IMR-90 (cell line): Measurements from ENCODE around the gene IFNA14. TPM values are rescaled to one million over a fixed set of nuclear protein-coding genes. Genes with fewer than 3 reads are reported as not detected.

Source experiments
- ATAC-seq: fragments of 200-7000 bp; cut with Tn5 transposase; 2 replicates; pipeline ENCODE4 v1.9.1; 2020; ENCODE audit warnings: low read depth, mild to moderate bottlenecking, moderate library complexity
- BruUV-seq: library from RNA; stranded (reverse); fragments of 400-500 nt; replicated peaks from 2 replicates; lab custom pipeline; 2021; lab: Mats Ljungman, UMichigan
- CTCF ChIA-PET: fragments of 300-600 bp; formaldehyde crosslinking; extraction: SDS; loops from one replicate; lab custom pipeline; 2021; ENCODE audit warnings: antibody characterized with exemption; lab: Yijun Ruan, JAX
- POLR2A ChIA-PET: fragments of 300-600 bp; sonication (Branson Sonifier 250); formaldehyde crosslinking; loops from one replicate; lab custom pipeline; 2022; ENCODE audit warnings: antibody characterized with exemption; ENCODE audit not compliant: unreplicated experiment; lab: Charles Lee
- DNase-seq: peaks from one replicate; pipeline ENCODE4 v3.0.0; 2013
- H2AFZ ChIP-seq: replicated peaks from 2 replicates; pipeline ENCODE3; 2013; ENCODE audit warnings: low read length, mild to moderate bottlenecking; ENCODE audit not compliant: poor library complexity
- H2AK5ac ChIP-seq: 2 replicates; pipeline ENCODE4 v1.6.1; 2013; ENCODE audit warnings: low read depth, low read length, inconsistent platforms
- H2AK9ac ChIP-seq: replicated peaks from 2 replicates; pipeline ENCODE3; 2013; ENCODE audit warnings: mild to moderate bottlenecking, low read depth, low read length, moderate library complexity; ENCODE audit not compliant: poor library complexity
- H2BK120ac ChIP-seq: 2 replicates; pipeline ENCODE4 v1.6.1; 2013; ENCODE audit warnings: low read depth, low read length, inconsistent platforms
- H2BK15ac ChIP-seq: 3 replicates; pipeline ENCODE4 v1.6.1; 2013; ENCODE audit warnings: low read depth, low read length, inconsistent platforms
- H2BK20ac ChIP-seq: 2 replicates; pipeline ENCODE4 v1.6.1; 2013; ENCODE audit warnings: low read depth, mild to moderate bottlenecking, inconsistent platforms, low read length, moderate library complexity
- H2BK5ac ChIP-seq: 2 replicates; pipeline ENCODE4 v1.6.1; 2013; ENCODE audit warnings: mild to moderate bottlenecking, low read depth, low read length, inconsistent platforms; ENCODE audit not compliant: poor library complexity, severe bottlenecking
- H3K14ac ChIP-seq: replicated peaks from 2 replicates; pipeline ENCODE4 v1.6.1; 2013; ENCODE audit warnings: low read depth, low read length, inconsistent platforms
- H3K18ac ChIP-seq: 2 replicates; pipeline ENCODE4 v1.6.1; 2013; ENCODE audit warnings: low read depth, low read length, control low read depth
- H3K23ac ChIP-seq: 2 replicates; pipeline ENCODE4 v1.6.1; 2013; ENCODE audit warnings: low read depth, low read length, inconsistent platforms
- H3K27ac ChIP-seq: 2 replicates; pipeline ENCODE4 v1.5.1; 2013; ENCODE audit warnings: mild to moderate bottlenecking, control low read depth, low read length; ENCODE audit not compliant: insufficient read depth
- H3K27me3 ChIP-seq: 2 replicates; pipeline ENCODE4 v1.6.1; 2013; ENCODE audit warnings: low read length; ENCODE audit not compliant: control insufficient read depth, insufficient read depth
- H3K36me3 ChIP-seq: 2 replicates; pipeline ENCODE4 v1.6.1; 2013; ENCODE audit warnings: low read length, mixed read lengths; ENCODE audit not compliant: control insufficient read depth, insufficient read depth
- H3K4ac ChIP-seq: 2 replicates; pipeline ENCODE4 v1.6.1; 2013; ENCODE audit warnings: low read depth, low read length, inconsistent platforms
- H3K4me1 ChIP-seq: 2 replicates; pipeline ENCODE4 v1.6.1; 2013; ENCODE audit warnings: low read length, mixed read lengths; ENCODE audit not compliant: control insufficient read depth, insufficient read depth
- H3K4me2 ChIP-seq: 2 replicates; pipeline ENCODE4 v1.6.1; 2013; ENCODE audit warnings: low read depth, mild to moderate bottlenecking, control low read depth, low read length, moderate library complexity
- H3K4me3 ChIP-seq: 2 replicates; pipeline ENCODE4 v1.5.1; 2013; ENCODE audit warnings: low read depth, mild to moderate bottlenecking, control low read depth, low read length, moderate library complexity; ENCODE audit not compliant: insufficient read depth
- H3K56ac ChIP-seq: 2 replicates; pipeline ENCODE4 v1.6.1; 2013; ENCODE audit warnings: low read length, inconsistent platforms; ENCODE audit not compliant: insufficient read depth; ENCODE audit errors: extremely low read depth
- H3K79me1 ChIP-seq, 2 experiments: 2 replicates each; pipeline ENCODE4 v1.6.1; 2013; ENCODE audit warnings: low read length in 2 of 2, inconsistent platforms in 1 of 2, low read depth in 1 of 2
- H3K9ac ChIP-seq: 2 replicates; pipeline ENCODE4 v1.6.1; 2013; ENCODE audit warnings: low read depth, low read length, control low read depth
- H3K9me1 ChIP-seq: 2 replicates; pipeline ENCODE4 v1.6.1; 2013; ENCODE audit warnings: low read length, inconsistent platforms; ENCODE audit not compliant: insufficient read depth
- H3K9me3 ChIP-seq: 2 replicates; pipeline ENCODE4 v1.6.1; 2013; ENCODE audit warnings: low read length; ENCODE audit not compliant: control insufficient read depth, insufficient read depth
- H4K20me1 ChIP-seq: 2 replicates; pipeline ENCODE4 v1.6.1; 2013; ENCODE audit warnings: low read length, inconsistent platforms; ENCODE audit not compliant: insufficient read depth
- H4K5ac ChIP-seq: 2 replicates; pipeline ENCODE4 v1.6.1; 2013; ENCODE audit warnings: mild to moderate bottlenecking, low read depth, low read length, control low read depth
- H4K8ac ChIP-seq, 2 experiments: 2 replicates each; pipeline ENCODE4 v1.6.1; 2013; ENCODE audit warnings: low read depth in 2 of 2, low read length in 2 of 2, control low read depth in 1 of 2, inconsistent platforms in 1 of 2
- H4K91ac ChIP-seq: 2 replicates; pipeline ENCODE4 v1.6.1; 2013; ENCODE audit warnings: low read depth, low read length, inconsistent platforms; ENCODE audit not compliant: insufficient read depth
- BHLHE40 ChIP-seq: fragments of 150-350 bp; IDR thresholded peaks from 2 replicates; pipeline ENCODE4 v1.6.1; 2016; ENCODE audit warnings: mild to moderate bottlenecking, low read depth, low read length
- CHD1 ChIP-seq: IDR thresholded peaks from 2 replicates; pipeline ENCODE4 v1.6.1; 2012; ENCODE audit warnings: low read depth, low read length, improper control_type of control experiment
- ELK1 ChIP-seq: fragments of 150-350 bp; IDR thresholded peaks from 2 replicates; pipeline ENCODE4 v1.6.1; 2016; ENCODE audit warnings: low read depth, mild to moderate bottlenecking, low read length, moderate library complexity, borderline replicate concordance
- FOS ChIP-seq: fragments of 150-350 bp; IDR thresholded peaks from 2 replicates; pipeline ENCODE4 v1.6.1; 2016; ENCODE audit warnings: low read depth, low read length
- MAFK ChIP-seq: IDR thresholded peaks from 2 replicates; pipeline ENCODE4 v1.6.1; 2012; ENCODE audit warnings: low read depth, low read length, improper control_type of control experiment
- MAZ ChIP-seq: IDR thresholded peaks from 2 replicates; pipeline ENCODE4 v1.6.1; 2012; ENCODE audit warnings: low read depth, mild to moderate bottlenecking, low read length, improper control_type of control experiment, moderate library complexity, borderline replicate concordance
- MXI1 ChIP-seq: IDR thresholded peaks from 2 replicates; pipeline ENCODE4 v1.6.1; 2012; ENCODE audit warnings: low read depth, mild to moderate bottlenecking, low read length, moderate library complexity, borderline replicate concordance
- NFE2L2 ChIP-seq: fragments of 150-350 bp; IDR thresholded peaks from 2 replicates; pipeline ENCODE4 v1.6.1; 2016; ENCODE audit warnings: low read depth, mild to moderate bottlenecking, low read length
- POLR2A ChIP-seq: IDR thresholded peaks from 2 replicates; pipeline ENCODE4 v1.6.1; 2012; ENCODE audit warnings: mild to moderate bottlenecking, low read depth, low read length
- RAD21 ChIP-seq: IDR thresholded peaks from 2 replicates; pipeline ENCODE4 v1.6.1; 2012; ENCODE audit warnings: low read length, improper control_type of control experiment
- SMC3 ChIP-seq: fragments of 150-350 bp; IDR thresholded peaks from 2 replicates; pipeline ENCODE4 v1.6.1; 2016; ENCODE audit warnings: low read depth, mild to moderate bottlenecking, antibody characterized with exemption, low read length, moderate library complexity
- USF2 ChIP-seq: fragments of 150-350 bp; IDR thresholded peaks from 2 replicates; pipeline ENCODE4 v1.6.1; 2017; ENCODE audit warnings: mild to moderate bottlenecking, antibody characterized with exemption, low read length, low read depth
- WGBS, 2 experiments: methylation state at CpG; one replicate each; pipeline versions ENCODE4 v1.1.5 to v1.1.7; 2013; ENCODE audit warnings: missing lambda C conversion rate in 2 of 2; ENCODE audit not compliant: insufficient read length in 1 of 2; ENCODE audit errors: extremely low coverage in 2 of 2; 5-methylcytosine and 5-hydroxymethylcytosine counted together
- dilution Hi-C: fragments of 300-500 bp; cut with HindIII; formaldehyde crosslinking; loops from one replicate; pipeline ENCODE4 v1.14.3; 2018; ENCODE audit warnings: low sequenced_read_pairs; ENCODE audit not compliant: unreplicated experiment
- in situ Hi-C: fragments of 300-500 bp; cut with MboI; formaldehyde crosslinking; loops from 3 replicates; pipeline ENCODE4 v1.14.3; 2019; ENCODE audit warnings: low sequenced_read_pairs, inconsistent platforms, mixed read lengths
- intact Hi-C: fragments of 100-400 bp; cut with micrococcal nuclease; formaldehyde crosslinking; loops from 2 replicates; pipeline ENCODE4 v1.10.0; 2022
- polyA plus RNA-seq, 3 experiments: library from polyadenylated mRNA; depleted of rRNA; stranded (reverse); fragments of >200 nt; gene quantifications; 2 replicates each; pipeline ENCODE4 v1.2.3, GENCODE V29; 2012; ENCODE audit warnings: low replicate concordance in 1 of 3
- total RNA-seq: library from RNA; depleted of rRNA; stranded (reverse); fragments of >200 nt; gene quantifications from 2 replicates; pipeline ENCODE4 v1.2.3, GENCODE V29; 2012

Gene IFNA14
- total and polyA plus RNA-seq, 2 of the 4 experiments (the other 2 are of a cell fraction), result not detected

GRCh38 chr9:21251638-21252037, 11.8 kb upstream of the IFNA14 start:
- Histone ChIP-seq H3K18ac (no peak overlapping the region), H3K9me3 (no peaks in the 10 kb centered on the region), H2BK120ac (no peak overlapping the region), H3K79me1 (no peaks in the 10 kb centered on the region), H3K9ac (no peak overlapping the region), H3K4me3 (no peak overlapping the region), H3K23ac (no peak overlapping the region), H3K4me1 (0 out of 2 replicates have a peak, but pooled peaks cover 1% of the 10 kb centered on the region), H3K9me1 (no peaks in the 10 kb centered on the region), H3K4ac (no peak overlapping the region), H3K27me3 (peaks cover 17% of the 10 kb centered on the region), H2BK5ac (no peak overlapping the region), H4K91ac (no peak overlapping the region), H3K14ac (no peak overlapping the region), H2AK9ac (no peak overlapping the region), H2AK5ac (no peak overlapping the region), H2BK15ac (no peak overlapping the region), H3K27ac (no peak overlapping the region), H3K56ac (no peak overlapping the region), H3K4me2 (no peak overlapping the region), H4K5ac (no peak overlapping the region), H4K20me1 (no peaks in the 10 kb centered on the region), H4K8ac (no peak overlapping the region), H2AFZ (no peak overlapping the region), H3K36me3 (no peaks in the 10 kb centered on the region), H2BK20ac (no peak overlapping the region)
- DNase-seq, result no peak
- no CpG with 5 or more reads among the region's 4 CpGs for WGBS, 2 experiments
- TF ChIP-seq NFE2L2 (no peak), SMC3 (no peak), RAD21 (no peak), MXI1 (no peak), ELK1 (no peak), FOS (no peak), BHLHE40 (no peak), USF2 (no peak), MAFK (no peak), MAZ (no peak), POLR2A (no peak), CHD1 (no peak)
- ATAC-seq, result no peak
- POLR2A ChIA-PET, result no interaction called here
- CTCF ChIA-PET, result interaction anchor here (2.0 kb wide), 1 partner anchor 8 kb away, joined by 4 read pairs; no protein-coding TSS in a partner anchor
- intact Hi-C loops, result loop anchor here (5.0 kb wide), 1 partner anchor 146 kb away; no protein-coding TSS in a partner anchor
- no TSS peak for BruUV-seq
- in situ Hi-C loops, result no loop called here
- dilution Hi-C loops, result no loop called here
